PC-3 (cell line): ENCODE data around the gene TTC29. TPM values are rescaled to one million over a fixed set of nuclear protein-coding genes. Genes with fewer than 3 reads are reported as not detected.

Source experiments
- ATAC-seq: fragments of 200-7000 bp; cut with Tn5 transposase; 2 replicates; pipeline ENCODE4 v1.9.1; 2020; ENCODE audit warnings: mild to moderate bottlenecking, moderate library complexity
- BruUV-seq: library from RNA; stranded (reverse); fragments of 400-500 nt; replicated peaks from 2 replicates; lab custom pipeline; 2021; lab: Mats Ljungman, UMichigan
- CTCF ChIA-PET: fragments of 300-600 bp; sonication (Branson Sonifier 250); formaldehyde crosslinking; loops from one replicate; lab custom pipeline; 2022; ENCODE audit warnings: antibody characterized with exemption; lab: Charles Lee
- POLR2A ChIA-PET: fragments of 300-600 bp; sonication (Branson Sonifier 250); formaldehyde crosslinking; loops from one replicate; lab custom pipeline; 2022; ENCODE audit warnings: antibody characterized with exemption; ENCODE audit not compliant: unreplicated experiment; lab: Charles Lee
- DNase-seq: peaks from one replicate; pipeline ENCODE4 v3.0.0-alpha.2; 2015
- H2AFZ ChIP-seq: fragments of 300-600 bp; sonication (generic); 2 replicates; pipeline ENCODE4 v1.6.0; 2016; ENCODE audit warnings: antibody characterized with exemption, low read length
- H3F3A ChIP-seq: fragments of 300-600 bp; sonication (generic); one replicate; pipeline ENCODE4 v1.6.0; 2017; ENCODE audit warnings: antibody characterized with exemption, low read length, control low read depth, mild to moderate bottlenecking; ENCODE audit not compliant: unreplicated experiment
- H3K27ac ChIP-seq: fragments of 300-600 bp; sonication (generic); 2 replicates; pipeline ENCODE4 v1.5.1; 2016; ENCODE audit warnings: mild to moderate bottlenecking, low read length
- H3K27me3 ChIP-seq: fragments of 300-600 bp; sonication (generic); 2 replicates; pipeline ENCODE4 v1.6.1; 2016; ENCODE audit warnings: low read length, mixed read lengths
- H3K36me3 ChIP-seq: fragments of 300-600 bp; sonication (generic); 2 replicates; pipeline ENCODE4 v1.6.1; 2016; ENCODE audit warnings: low read depth, mixed run types, low read length, mixed read lengths
- H3K4me1 ChIP-seq: fragments of 300-600 bp; sonication (generic); 2 replicates; pipeline ENCODE4 v1.5.1; 2016; ENCODE audit warnings: low read length; ENCODE audit not compliant: insufficient read depth
- H3K4me2 ChIP-seq: fragments of 300-600 bp; sonication (generic); 2 replicates; pipeline ENCODE4 v1.6.0; 2016; ENCODE audit warnings: low read length
- H3K4me3 ChIP-seq: fragments of 300-600 bp; sonication (generic); 2 replicates; pipeline ENCODE4 v1.5.1; 2016; ENCODE audit warnings: mild to moderate bottlenecking, low read length, mixed read lengths
- H3K79me2 ChIP-seq: fragments of 300-600 bp; sonication (generic); 2 replicates; pipeline ENCODE4 v1.6.1; 2017; ENCODE audit warnings: low read length, mixed read lengths
- H3K9ac ChIP-seq: fragments of 300-600 bp; sonication (generic); 2 replicates; pipeline ENCODE4 v1.6.0; 2016; ENCODE audit warnings: mild to moderate bottlenecking, low read length
- H3K9me2 ChIP-seq: fragments of 300-600 bp; sonication (generic); replicated peaks from 2 replicates; pipeline ENCODE4 v1.6.1; 2016; ENCODE audit warnings: mixed run types, low read length, mixed read lengths
- H3K9me3 ChIP-seq: fragments of 300-600 bp; sonication (generic); 2 replicates; pipeline ENCODE4 v1.6.1; 2016; ENCODE audit warnings: low read length, mixed read lengths
- H4K20me1 ChIP-seq: fragments of 300-600 bp; sonication (generic); 2 replicates; pipeline ENCODE4 v1.6.1; 2016; ENCODE audit warnings: low read length, mixed read lengths
- CTCF ChIP-seq: fragments of 300-600 bp; sonication (generic); conservative IDR thresholded peaks from 2 replicates; pipeline ENCODE4 v1.5.1; 2017; ENCODE audit warnings: antibody characterized with exemption, low read depth, mild to moderate bottlenecking, low read length
- EZH2 ChIP-seq: fragments of 300-600 bp; sonication (generic); IDR thresholded peaks from one replicate; pipeline ENCODE4 v1.6.1; 2017; ENCODE audit warnings: antibody characterized with exemption, mild to moderate bottlenecking, low read length; ENCODE audit not compliant: unreplicated experiment
- EZH2phosphoT487 ChIP-seq: fragments of 300-600 bp; sonication (generic); IDR thresholded peaks from 2 replicates; pipeline ENCODE4 v1.6.1; 2018; ENCODE audit warnings: mild to moderate bottlenecking, antibody characterized with exemption, low read length, borderline replicate concordance
- intact Hi-C: fragments of 100-400 bp; cut with micrococcal nuclease; formaldehyde crosslinking; loops from 2 replicates; pipeline ENCODE4 v1.9.0; 2023
- total RNA-seq: library from RNA; depleted of rRNA; stranded (reverse); fragments of >200 nt; gene quantifications from 2 replicates; pipeline ENCODE4 v1.2.3, GENCODE V29; 2014

The TTC29 gene
- total RNA-seq, 1 experiment from 2014 or later = not detected

DNA sequence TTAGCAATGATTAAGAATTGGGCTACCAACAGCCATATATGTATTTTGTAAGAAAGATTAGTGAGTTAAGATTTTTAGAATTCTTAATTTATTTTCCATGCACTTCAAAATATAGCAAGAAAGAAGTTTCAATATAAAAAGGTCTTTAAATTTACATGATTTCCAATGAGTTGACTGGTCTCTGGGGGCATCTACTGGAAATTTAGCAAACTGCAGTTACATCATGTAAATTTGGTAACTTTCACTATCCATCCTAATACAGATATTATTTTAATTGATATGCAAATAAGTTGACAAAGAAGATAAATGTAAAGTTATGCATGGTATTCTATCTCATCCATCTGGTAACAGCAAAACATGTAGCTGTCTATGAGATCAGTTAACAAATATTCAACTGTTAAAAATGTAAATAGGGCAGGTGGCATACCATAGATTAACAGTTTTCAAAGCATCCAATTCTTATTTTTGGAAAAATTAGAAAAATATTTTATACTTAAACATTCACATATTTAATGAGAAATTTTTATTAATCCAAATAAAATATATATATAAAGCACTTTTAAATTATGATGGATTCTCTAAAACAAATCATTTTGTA, 29.1 kb downstream of the TTC29 start:
- Histone ChIP-seq H3F3A (no peaks in the 10 kb centered on the region), H3K4me3 (no peak overlapping the region), H3K36me3 (no peaks in the 10 kb centered on the region), H4K20me1 (no peaks in the 10 kb centered on the region), H3K79me2 (no peaks in the 10 kb centered on the region), H3K27ac (no peak overlapping the region), H3K4me2 (no peak overlapping the region), H3K27me3 (peaks cover 60% of the 10 kb centered on the region), H3K9me2 (no peaks in the 10 kb centered on the region), H2AFZ (no peak overlapping the region), H3K4me1 (no peaks in the 10 kb centered on the region), H3K9me3 (no peaks in the 10 kb centered on the region), H3K9ac (no peak overlapping the region)
- TF ChIP-seq EZH2phosphoT487 (no peak), CTCF (peak; percentile 91)
- DNase-seq (peak; percentile 67), ATAC-seq (no peak)
- POLR2A ChIA-PET = no interaction called here
- no TSS peak for BruUV-seq
- CTCF ChIA-PET = no interaction called here
- intact Hi-C loops = loop anchor here (1.0 to 10.0 kb wide), 5 partner anchors 176 to 962 kb away; partner anchors contain the start of gene SLC10A7

GRCh38 chr4:146915132-146915531, 30.5 kb downstream of the TTC29 start:
- Histone ChIP-seq H2AFZ (no peak overlapping the region), H3K9me2 (no peaks in the 10 kb centered on the region), H3K79me2 (no peaks in the 10 kb centered on the region), H3K9me3 (no peaks in the 10 kb centered on the region), H3K9ac (no peak overlapping the region), H3F3A (no peaks in the 10 kb centered on the region), H3K4me1 (no peaks in the 10 kb centered on the region), H3K36me3 (no peaks in the 10 kb centered on the region), H3K27ac (no peak overlapping the region), H3K27me3 (peaks cover 60% of the 10 kb centered on the region), H3K4me3 (no peak overlapping the region), H3K4me2 (no peak overlapping the region), H4K20me1 (no peaks in the 10 kb centered on the region)
- no TSS peak for BruUV-seq
- no peak for ATAC-seq
- intact Hi-C loops = loop anchor here (5.0 to 10.0 kb wide), 4 partner anchors 177 to 960 kb away; partner anchors contain the start of gene SLC10A7
- no peak for DNase-seq
- TF ChIP-seq EZH2phosphoT487 (no peak), EZH2 (no peak), CTCF (no peak)
- ChIA-PET CTCF (no interaction called here), POLR2A (no interaction called here)

DNA sequence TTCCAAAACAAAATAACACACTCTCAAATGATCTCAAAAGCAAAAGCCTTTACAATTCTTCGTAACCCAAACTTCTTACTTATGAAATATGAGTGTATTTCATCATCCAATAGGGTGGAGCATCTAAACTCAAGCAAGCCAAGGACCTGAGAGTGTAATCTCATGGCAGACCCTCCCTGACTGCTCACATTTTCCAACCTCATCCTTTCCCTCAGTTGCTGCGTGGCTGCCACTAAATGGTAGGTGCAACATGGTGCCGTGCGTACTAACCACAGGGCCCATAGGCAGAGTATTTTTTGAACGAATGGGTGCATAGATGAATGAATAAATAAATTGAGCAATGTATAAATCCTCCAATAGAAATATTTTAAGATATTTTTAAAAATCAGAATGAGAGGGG, 45.4 kb downstream of the TTC29 start:
- Histone ChIP-seq H3K4me1 (no peaks in the 10 kb centered on the region), H3K9me3 (no peaks in the 10 kb centered on the region), H3K9me2 (no peaks in the 10 kb centered on the region), H3K9ac (no peak overlapping the region), H4K20me1 (no peaks in the 10 kb centered on the region), H3K27ac (no peak overlapping the region), H3K27me3 (peaks cover 43% of the 10 kb centered on the region), H3K4me2 (no peak overlapping the region), H3K36me3 (no peaks in the 10 kb centered on the region), H3F3A (no peaks in the 10 kb centered on the region), H3K4me3 (no peak overlapping the region), H2AFZ (no peak overlapping the region), H3K79me2 (no peaks in the 10 kb centered on the region)
- POLR2A ChIA-PET = no interaction called here
- no peak for ATAC-seq
- TF ChIP-seq EZH2 (no peak), EZH2phosphoT487 (no peak), CTCF (no peak)
- no peak for DNase-seq
- intact Hi-C loops = no loop called here
- no TSS peak for BruUV-seq
- CTCF ChIA-PET = no interaction called here
